Kasumi-1 (cell line): ENCODE results near the gene CRB2.
A peak's percentile ranks its signal among the peaks of the same experiment; 100 is the strongest.

Source experiments
- DNase-seq, 2 experiments: peaks; one replicate each; lab custom pipeline; 2025; lab: John Stamatoyannopoulos, UW

Gene CRB2

GRCh38 chr9:123406691-123407216 lies 50.8 kb downstream of the CRB2 start:
- DNase-seq = no peak

- DNase-seq = no peak
Measured at GRCh38 chr9:123407217-123407851, 51.3 kb downstream of the CRB2 start.

- DNase-seq = no peak
Measured at GRCh38 chr9:123408313-123409262, 52.6 kb downstream of the CRB2 start.

GRCh38 chr9:123410281-123410910 lies 54.4 kb downstream of the CRB2 start:
- no peak for DNase-seq

- no peak for DNase-seq
Measured at GRCh38 chr9:123411191-123411590, 55.2 kb downstream of the CRB2 start.

- DNase-seq = no peak
Measured at GRCh38 chr9:123411636-123412035, 55.6 kb downstream of the CRB2 start.

GRCh38 chr9:123412171-123412820 lies 56.3 kb downstream of the CRB2 start:
- DNase-seq = no peak

GRCh38 chr9:123414204-123414603 lies 58.2 kb downstream of the CRB2 start:
- DNase-seq = no peak

GRCh38 chr9:123414936-123415930 lies 59.2 kb downstream of the CRB2 start:
- DNase-seq = no peak

- DNase-seq = no peak
Measured at GRCh38 chr9:123416176-123416575, 60.2 kb downstream of the CRB2 start.

GRCh38 chr9:123417289-123418051 lies 61.5 kb downstream of the CRB2 start:
- no peak for DNase-seq

- no peak for DNase-seq
Measured at GRCh38 chr9:123418052-123418430, 62.0 kb downstream of the CRB2 start.

GRCh38 chr9:123418506-123418905 lies 62.5 kb downstream of the CRB2 start:
- DNase-seq = no peak

- no peak for DNase-seq
Measured at GRCh38 chr9:123419091-123419490, 63.1 kb downstream of the CRB2 start.

- no peak for DNase-seq
Measured at GRCh38 chr9:123419721-123420591, 64.0 kb downstream of the CRB2 start.

- DNase-seq = peak; percentile 14 to 16
Measured at GRCh38 chr9:123420592-123421111, 64.7 kb downstream of the CRB2 start.

- DNase-seq = no peak
Measured at GRCh38 chr9:123421186-123421585, 65.2 kb downstream of the CRB2 start.

- no peak for DNase-seq
Measured at GRCh38 chr9:123421801-123422455, 65.9 kb downstream of the CRB2 start.
